ENCODE measurements around the gene TTC21A. TPM values are rescaled to one million over a fixed set of nuclear protein-coding genes. Genes with fewer than 3 reads are reported as not detected.

The TTC21A gene
- total and polyA plus RNA-seq, 2 of the 13 experiments (the other 11 are each of a cell fraction or from before 2014, with no cell fraction given): 0.31 to 1.5 TPM

- no peak overlapping the region for H3K4me3 ChIP-seq (replicated peaks in 1 of 3; ENCODE audit: insufficient read depth in 1 of 3, low read depth in 2 of 3, low read length in 3 of 3)
- POLR2A ChIA-PET: no interaction called here
- H3K27me3 ChIP-seq (ENCODE audit: control insufficient read depth in 1 of 2, insufficient read depth in 2 of 2, low read length in 2 of 2): peaks cover 4 to 31% of the 10 kb centered on the region in 2 experiments; a peak in 4 of 5 replicates
- TF ChIP-seq BRCA1 (CRISPR knock-in tag; IDR thresholded peaks at IDR 0.05) (no peak), ISL2 (CRISPR knock-in tag; IDR thresholded peaks at IDR 0.05) (no peak), MTA1 (CRISPR knock-in tag; IDR thresholded peaks at IDR 0.05; ENCODE audit: borderline replicate concordance) (no peak)
- peaks cover 6% of the 10 kb centered on the region; the same call in 1 of the 2 replicates for H3K4me1 ChIP-seq (ENCODE audit: insufficient read depth, low read length)
- no peaks in the 10 kb centered on the region for H3K36me3 ChIP-seq (replicated peaks in 1 of 2; ENCODE audit: control insufficient read depth in 1 of 2, insufficient read depth in 2 of 2, low read length in 2 of 2)
- WGBS (ENCODE audit: low lambda C conversion rate): 53% methylated on average over 6 of the region's 11 CpGs
- CTCF ChIA-PET (ENCODE audit: low intra/inter-chr PET ratio, low total read pairs): no interaction called here
- no peak for DNase-seq (ENCODE audit: low spot score)
- no TSS peak for BruUV-seq (replicated peaks)
- H3K9ac ChIP-seq (ENCODE audit: insufficient read depth, low read depth, low read length): no peak overlapping the region
- intact Hi-C loops (cut with micrococcal nuclease; ENCODE audit: unreplicated experiment) (loop anchor here (1.0 kb wide), 1 partner anchor 192 kb away; no protein-coding TSS in a partner anchor), in situ Hi-C loops (cut with HindIII; ENCODE audit: extremely low pct_ligation_motif_present, low pct_unique_long_range_greater_than_20kb) (loop anchor here (5.0 to 10.0 kb wide), 2 partner anchors 59 to 198 kb away; partner anchors contain the start of gene SLC25A38)
- H2AFZ ChIP-seq (ENCODE audit: low read length): no peak overlapping the region
- no peak for FAIRE-seq
- no peaks in the 10 kb centered on the region for H3K9me3 ChIP-seq (ENCODE audit: low read length)
- no peak overlapping the region for H3K4me2 ChIP-seq (ENCODE audit: low read depth, low read length)
- no peak overlapping the region for H3K27ac ChIP-seq (ENCODE audit: extremely low read length, insufficient read depth, low read length)
- no peak for ATAC-seq
- H4K20me1 ChIP-seq (ENCODE audit: insufficient read depth, low read length): no peaks in the 10 kb centered on the region
- no peaks in the 10 kb centered on the region for H3K79me2 ChIP-seq (ENCODE audit: insufficient read depth, low read length)
Observed at GRCh38 chr3:39186692-39187151, 79.2 kb downstream of the TTC21A start.

GRCh38 chr3:39187372-39188155 is 80.1 kb downstream of the TTC21A start:
- DNase-seq (ENCODE audit: low spot score): no peak
- H3K4me3 ChIP-seq (replicated peaks in 1 of 3; ENCODE audit: insufficient read depth in 1 of 3, low read depth in 2 of 3, low read length in 3 of 3): no peak overlapping the region
- H3K27me3 ChIP-seq (ENCODE audit: control insufficient read depth in 1 of 2, insufficient read depth in 2 of 2, low read length in 2 of 2): peaks cover 4 to 31% of the 10 kb centered on the region in 2 experiments; a peak in 4 of 5 replicates
- no peak overlapping the region for H3K4me2 ChIP-seq (ENCODE audit: low read depth, low read length)
- TF ChIP-seq ZNF557 (CRISPR knock-in tag; IDR thresholded peaks at IDR 0.05) (no peak), CBX5 (CRISPR knock-in tag; IDR thresholded peaks at IDR 0.05; ENCODE audit: borderline replicate concordance) (no peak), HNRNPK (IDR thresholded peaks at IDR 0.05; ENCODE audit: low read depth, low read length, poor library complexity, severe bottlenecking) (no peak), ZNF530 (CRISPR knock-in tag; IDR thresholded peaks at IDR 0.05; ENCODE audit: low read depth) (no peak), ZFP1 (CRISPR knock-in tag; IDR thresholded peaks at IDR 0.05) (no peak), GATA4 (IDR thresholded peaks at IDR 0.05; ENCODE audit: borderline replicate concordance, low read depth) (no peak), NAIF1 (CRISPR knock-in tag; IDR thresholded peaks at IDR 0.05; ENCODE audit: borderline replicate concordance) (no peak), HNRNPH1 (optimal IDR thresholded peaks at IDR 0.05; ENCODE audit: low read depth, low read length) (no peak), ZNF205 (CRISPR knock-in tag; IDR thresholded peaks at IDR 0.05) (no peak), PHF20 (CRISPR knock-in tag; IDR thresholded peaks at IDR 0.05) (no peak), ZNF30 (CRISPR knock-in tag; IDR thresholded peaks at IDR 0.05) (no peak), EP300 (IDR thresholded peaks at IDR 0.05; ENCODE audit: low read depth in 2 of 2, low read length in 2 of 2) (no peak), EP300 (CRISPR knock-in tag; IDR thresholded peaks at IDR 0.05; ENCODE audit: borderline replicate concordance) (no peak), PBX3 (CRISPR knock-in tag; IDR thresholded peaks at IDR 0.05; ENCODE audit: borderline replicate concordance) (no peak)
- no peaks in the 10 kb centered on the region for H3K79me2 ChIP-seq (ENCODE audit: insufficient read depth, low read length)
- no peak overlapping the region for H3K9ac ChIP-seq (ENCODE audit: insufficient read depth, low read depth, low read length)
- H3K27ac ChIP-seq (ENCODE audit: extremely low read length, insufficient read depth, low read length): no peak overlapping the region
- ChIA-PET CTCF (ENCODE audit: low intra/inter-chr PET ratio, low total read pairs) (no interaction called here), POLR2A (no interaction called here)
- H3K36me3 ChIP-seq (replicated peaks in 1 of 2; ENCODE audit: control insufficient read depth in 1 of 2, insufficient read depth in 2 of 2, low read length in 2 of 2): no peaks in the 10 kb centered on the region
- in situ Hi-C loops (cut with HindIII; ENCODE audit: extremely low pct_ligation_motif_present, low pct_unique_long_range_greater_than_20kb) (loop anchor here (5.0 to 10.0 kb wide), 2 partner anchors 60 to 197 kb away; partner anchors contain the start of gene SLC25A38), intact Hi-C loops (cut with micrococcal nuclease; ENCODE audit: unreplicated experiment) (no loop called here)
- no peak for ATAC-seq
- BruUV-seq (replicated peaks): no TSS peak
- peaks cover 6% of the 10 kb centered on the region; the same call in 1 of the 2 replicates for H3K4me1 ChIP-seq (ENCODE audit: insufficient read depth, low read length)
- H3K9me3 ChIP-seq (ENCODE audit: low read length): no peaks in the 10 kb centered on the region
- H4K20me1 ChIP-seq (ENCODE audit: insufficient read depth, low read length): no peaks in the 10 kb centered on the region
- no peak overlapping the region for H2AFZ ChIP-seq (ENCODE audit: low read length)
- WGBS (ENCODE audit: low lambda C conversion rate): 40% methylated on average over 10 of the region's 23 CpGs
- FAIRE-seq: no peak

Data from HepG2 (cell line).